HG02763 (cell line): ENCODE measurements around the gene RHOA.
"Not testable (repeated sequence)": the region's sequence is repeated elsewhere in the genome, so short reads cannot be mapped to it uniquely, and the experiment has no call there.

Source experiments
- ATAC-seq: cut with Tn5 transposase; IDR thresholded peaks from one replicate; pipeline ENCODE4 v1.9.1; 2021; ENCODE audit warnings: mild to moderate bottlenecking, moderate library complexity; ENCODE audit not compliant: unreplicated experiment

RHOA gene

DNA sequence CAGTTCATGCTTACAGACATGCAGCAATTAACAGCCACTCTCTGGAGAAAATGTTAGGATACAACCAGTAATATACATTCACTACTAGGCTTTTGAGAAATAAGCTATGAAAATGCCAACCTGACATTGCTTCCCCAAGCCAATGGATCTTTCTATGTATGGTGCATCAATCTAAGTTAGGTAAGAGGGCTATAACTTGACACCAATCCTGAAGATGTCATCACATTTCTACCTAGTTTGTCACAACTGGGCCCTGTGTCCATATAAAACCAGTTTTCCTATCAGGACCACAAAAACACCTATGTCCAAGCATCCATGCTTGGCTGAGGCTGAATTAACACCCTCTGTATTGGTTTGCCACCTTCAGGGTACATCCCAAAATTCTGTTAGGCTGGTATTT, 39.8 kb downstream of the RHOA start:
- no peak for ATAC-seq

DNA sequence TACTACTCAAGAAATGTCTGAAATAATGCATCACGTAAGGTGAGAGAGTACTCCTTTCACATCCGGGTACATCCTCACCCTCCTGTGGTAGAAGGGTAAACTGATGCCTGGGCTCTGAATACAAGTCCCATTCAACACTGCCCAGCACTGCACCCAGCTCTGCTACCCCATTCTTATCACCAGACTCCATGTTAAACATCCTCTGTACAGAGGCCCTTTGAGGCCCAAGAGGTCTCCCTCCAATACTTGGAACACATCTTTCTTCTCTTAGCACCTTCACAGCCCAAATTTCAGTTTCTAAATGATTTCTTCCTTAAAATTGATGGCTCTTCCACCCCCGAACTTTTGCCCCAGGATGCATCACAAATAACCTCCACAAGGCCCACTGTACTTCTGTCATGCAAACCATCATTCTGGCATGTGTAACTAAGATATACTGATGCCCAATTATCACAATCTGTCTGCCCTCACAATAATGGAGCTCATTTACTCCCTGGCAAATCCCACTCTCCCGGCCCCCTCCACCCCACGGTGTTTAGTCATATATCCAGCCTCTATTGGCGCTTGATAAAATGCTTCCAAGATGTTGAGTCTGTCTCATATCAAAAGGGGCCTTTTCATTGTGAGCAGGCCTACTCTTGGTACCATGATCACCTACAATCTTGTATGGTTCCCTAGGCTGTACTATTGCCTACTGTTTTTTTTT, 41.0 kb downstream of the RHOA start:
- no peak for ATAC-seq

DNA sequence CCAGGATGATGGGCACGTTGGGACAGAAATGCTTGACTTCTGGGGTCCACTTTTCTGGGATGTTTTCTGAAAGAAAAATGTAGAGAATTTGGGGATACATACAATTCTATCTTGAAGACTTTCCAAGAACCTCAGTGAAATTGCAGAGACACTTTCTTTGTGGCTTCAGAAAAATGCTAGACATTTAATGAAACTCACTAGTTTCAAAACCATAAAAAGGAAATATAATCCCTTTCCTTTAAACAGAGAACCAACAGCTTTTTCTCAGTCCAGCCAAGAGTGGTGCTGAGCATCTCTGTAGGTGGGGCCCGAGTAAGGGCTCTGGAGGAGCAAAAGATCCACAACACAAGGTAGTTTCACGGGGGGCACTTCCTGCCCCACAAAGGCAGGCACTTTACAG, 49.2 kb downstream of the RHOA start:
- ATAC-seq, result no peak

DNA sequence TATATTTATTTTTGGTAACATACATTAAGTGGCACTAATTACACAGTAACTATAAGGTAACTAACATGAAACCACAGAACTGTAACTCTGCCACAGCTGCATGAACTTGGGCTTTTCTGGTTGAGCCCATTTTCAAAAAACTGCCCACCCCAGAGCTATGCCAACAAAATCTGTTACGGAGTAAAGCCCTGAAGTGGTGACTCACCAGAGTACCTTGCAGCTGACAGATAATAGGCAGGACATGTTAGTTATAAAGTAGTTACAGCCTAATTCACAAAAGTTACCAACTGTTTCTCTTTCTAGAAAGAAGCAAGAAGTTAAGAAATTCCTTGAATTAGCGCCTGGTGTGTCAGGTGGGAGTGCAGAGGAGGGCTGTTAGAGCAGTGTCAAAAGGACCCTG, 52.2 kb downstream of the RHOA start:
- ATAC-seq, result no peak

DNA sequence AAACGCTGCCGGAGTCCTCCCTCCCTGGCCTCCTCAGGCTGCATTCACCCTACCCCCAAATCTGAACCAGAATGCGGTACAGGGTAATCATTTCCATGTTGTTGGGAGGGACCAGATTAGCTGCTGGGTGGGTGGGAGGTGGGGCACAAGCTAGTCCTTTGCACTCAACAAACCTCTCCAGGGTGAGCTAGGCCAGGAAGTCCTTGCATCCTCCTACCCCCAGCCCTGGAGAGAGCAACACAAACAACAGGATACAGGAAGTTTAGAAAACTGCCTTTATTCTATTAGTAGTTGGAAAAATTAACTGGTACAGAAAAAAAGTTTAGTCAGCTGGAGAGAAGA, 52.9 kb downstream of the RHOA start:
- no peak for ATAC-seq

DNA sequence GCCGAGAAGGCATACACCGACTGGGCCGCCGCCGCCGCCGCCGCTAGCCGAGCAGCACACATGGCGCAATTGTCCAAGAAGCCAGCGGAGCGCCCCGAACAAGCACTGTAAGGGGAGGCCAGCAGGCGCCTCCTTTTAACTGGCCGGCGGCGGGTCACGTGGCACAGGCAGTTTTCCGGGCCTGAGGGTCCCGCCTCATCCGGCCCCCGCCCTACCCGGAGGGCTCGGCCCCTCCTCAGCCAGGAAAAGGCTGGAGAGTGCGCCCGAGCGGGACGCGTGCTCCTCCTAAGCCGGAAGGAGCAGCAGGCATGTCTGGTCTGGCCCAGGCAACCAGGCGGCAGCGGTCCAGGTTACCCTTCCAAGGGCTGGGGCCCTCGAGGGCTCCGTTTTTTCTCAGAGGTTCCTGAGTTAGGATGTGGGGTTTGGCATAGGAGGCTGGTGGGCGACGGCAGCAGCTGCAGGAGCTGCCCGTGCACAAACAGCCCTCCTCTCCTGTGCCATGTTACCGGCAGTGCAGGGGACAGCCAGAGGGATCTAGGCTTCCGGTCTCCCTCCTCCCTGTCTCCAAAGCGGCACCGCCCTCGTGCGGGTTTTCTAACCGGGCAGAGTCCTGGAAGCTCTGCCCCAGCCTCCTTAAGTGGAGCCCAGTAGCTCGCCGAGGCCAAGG, 53.4 kb downstream of the RHOA start, which contains the start of gene GPX1:
Gene GPX1, minus strand, starts transcription at position 137 of the 667 bp plus-strand sequence. Its CDS starts 75 bp downstream, at position 62.
- peak; percentile 86 for ATAC-seq

DNA sequence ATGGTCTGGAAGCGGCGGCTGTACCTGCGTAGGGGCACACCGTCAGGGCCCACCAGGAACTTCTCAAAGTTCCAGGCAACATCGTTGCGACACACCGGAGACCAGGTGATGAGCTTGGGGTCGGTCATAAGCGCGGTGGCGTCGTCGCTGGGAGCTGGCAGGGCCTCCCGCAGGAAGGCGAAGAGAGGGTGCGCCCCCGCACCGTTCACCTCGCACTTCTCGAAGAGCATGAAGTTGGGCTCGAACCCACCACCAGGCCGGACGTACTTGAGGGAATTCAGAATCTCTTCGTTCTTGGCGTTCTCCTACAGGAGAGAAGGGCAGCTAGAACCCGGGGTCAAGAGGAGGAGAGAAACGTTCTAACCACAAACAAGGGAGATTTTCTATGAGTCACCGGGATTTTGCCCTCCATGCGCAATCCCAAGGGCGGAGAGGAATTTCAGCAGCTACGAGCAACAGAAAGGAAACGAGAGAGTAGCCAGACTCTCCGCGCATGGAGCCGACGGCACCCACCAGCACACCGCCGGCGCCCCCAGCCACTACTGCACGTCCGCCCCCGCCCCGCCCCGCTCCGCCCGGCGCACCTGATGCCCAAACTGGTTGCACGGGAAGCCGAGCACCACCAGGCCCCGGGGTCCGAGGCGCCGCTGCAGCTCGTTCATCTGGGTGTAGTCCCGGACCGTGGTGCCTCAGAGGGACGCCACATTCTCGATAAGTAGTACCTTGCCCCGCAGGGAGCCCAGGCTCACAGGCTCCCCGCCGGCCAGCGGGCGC, 54.1 kb downstream of the RHOA start:
- peak; percentile 22 for ATAC-seq

DNA sequence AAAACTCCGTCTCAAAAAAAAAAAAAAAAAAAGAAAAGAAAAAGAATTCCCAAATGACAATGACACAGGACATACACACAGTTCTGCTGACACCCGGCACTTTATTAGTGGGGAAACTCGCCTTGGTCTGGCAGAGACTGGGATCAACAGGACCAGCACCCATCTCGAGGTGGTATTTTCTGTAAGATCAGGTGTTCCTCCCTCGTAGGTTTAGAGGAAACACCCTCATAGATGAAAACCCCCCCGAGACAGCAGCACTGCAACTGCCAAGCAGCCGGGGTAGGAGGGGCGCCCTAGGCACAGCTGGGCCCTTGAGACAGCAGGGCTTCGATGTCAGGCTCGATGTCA, 54.7 kb downstream of the RHOA start:
- not testable (repeated sequence) for ATAC-seq

DNA sequence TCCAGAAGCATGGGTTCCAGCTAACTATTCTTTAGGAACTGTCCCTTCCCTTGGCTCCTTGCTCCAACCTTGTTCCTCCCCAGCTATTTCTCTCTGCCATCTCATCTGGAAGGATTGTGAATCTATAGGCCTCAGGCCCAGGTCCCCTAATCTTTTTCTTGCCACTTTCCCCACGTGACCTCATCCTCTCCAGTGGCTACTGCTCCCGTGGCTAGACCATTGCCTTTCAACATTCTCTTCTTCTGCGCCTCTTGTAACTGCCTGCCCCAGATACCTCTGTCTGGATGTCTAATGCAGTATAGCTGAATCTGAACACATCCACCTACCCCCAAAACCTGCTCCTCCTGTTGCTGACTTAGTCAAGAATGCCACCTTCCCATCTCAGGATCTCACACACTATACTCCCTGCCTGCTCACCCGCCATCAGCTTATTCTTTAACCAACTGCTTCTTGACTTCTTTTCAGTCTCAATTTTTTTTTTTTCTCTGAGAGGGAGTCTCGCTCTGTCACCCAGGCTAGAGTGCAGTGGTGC, 58.8 kb downstream of the RHOA start:
- ATAC-seq, result no peak

DNA sequence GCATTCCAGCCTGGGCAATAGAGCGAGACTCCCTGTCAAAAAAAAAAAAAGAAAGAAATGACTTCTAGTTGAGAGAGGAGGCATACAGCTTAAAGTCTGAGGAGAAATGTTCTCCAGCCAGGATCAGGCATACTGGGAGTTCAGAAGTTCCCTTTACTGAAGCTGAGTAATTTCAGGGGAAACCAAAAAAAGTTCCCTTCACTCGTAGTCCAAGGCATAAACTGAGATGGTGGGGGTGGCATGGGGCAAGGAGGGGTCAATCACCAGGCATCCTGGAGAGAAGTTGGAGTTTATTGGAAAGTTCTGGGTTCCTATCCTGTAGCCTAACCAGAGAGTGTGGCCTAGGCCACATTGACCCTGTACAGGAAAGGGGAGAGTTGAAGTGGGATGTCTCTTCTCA, 59.5 kb downstream of the RHOA start:
- ATAC-seq, result no peak

DNA sequence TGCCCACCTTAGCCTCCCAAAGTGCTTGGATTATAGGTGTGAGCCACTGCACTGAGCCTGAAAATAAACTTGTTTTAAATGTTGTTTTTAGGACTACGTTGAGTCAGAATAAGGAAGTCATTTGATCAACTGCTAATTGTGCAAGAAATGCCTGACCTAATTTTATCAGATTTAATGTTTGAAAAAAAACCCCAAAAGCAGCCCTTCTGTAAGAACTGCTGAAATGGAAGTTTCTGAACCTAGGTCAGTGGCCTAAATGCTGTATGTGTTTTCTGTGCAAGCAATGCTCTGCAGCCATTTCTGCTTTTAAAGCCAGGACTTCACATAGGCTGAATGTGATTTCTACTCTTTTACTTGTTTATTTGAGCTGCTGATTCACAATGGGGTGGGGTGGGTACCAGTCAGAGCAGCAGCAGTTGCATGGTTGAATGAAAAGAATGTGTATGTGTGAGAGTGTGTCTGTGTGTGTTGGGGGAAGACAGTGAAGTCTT, 60.2 kb downstream of the RHOA start:
- ATAC-seq, result no peak

DNA sequence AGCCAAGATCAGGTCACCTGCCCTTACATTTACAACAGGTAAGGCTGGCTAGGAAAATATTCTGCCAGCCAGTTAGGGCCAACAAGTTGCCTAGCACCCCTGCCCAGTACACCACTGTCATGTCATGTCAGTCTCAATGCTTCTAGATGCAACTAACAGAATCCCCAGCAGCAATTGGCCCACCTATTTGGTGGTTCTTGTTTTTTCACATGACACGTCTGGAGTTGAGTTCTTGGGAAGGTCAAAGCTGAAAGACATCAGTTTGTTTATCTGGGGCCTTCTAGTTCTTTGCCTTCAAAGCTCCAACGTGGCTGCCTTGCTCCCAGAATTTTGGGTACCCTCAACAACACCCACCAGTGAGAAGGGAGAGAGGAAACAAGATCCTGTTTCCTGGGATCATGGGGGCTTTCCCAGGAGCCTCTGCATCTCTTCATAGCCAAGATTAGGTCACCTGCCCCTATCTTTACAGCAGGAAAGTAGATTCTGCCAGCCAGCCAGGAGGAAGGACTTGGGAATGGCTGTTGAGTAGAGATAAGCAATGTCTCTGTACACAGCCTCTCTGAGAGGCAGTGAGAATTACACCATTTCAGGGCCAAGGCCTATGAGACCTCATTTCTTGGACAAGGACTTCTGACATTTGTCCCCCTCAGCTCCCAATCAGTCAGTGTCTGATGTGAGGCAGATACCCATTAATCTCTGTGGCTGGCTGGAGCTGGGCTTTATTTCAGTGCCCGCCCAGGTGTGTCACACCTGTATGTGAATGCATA, 62.2 kb downstream of the RHOA start:
- no peak for ATAC-seq

DNA sequence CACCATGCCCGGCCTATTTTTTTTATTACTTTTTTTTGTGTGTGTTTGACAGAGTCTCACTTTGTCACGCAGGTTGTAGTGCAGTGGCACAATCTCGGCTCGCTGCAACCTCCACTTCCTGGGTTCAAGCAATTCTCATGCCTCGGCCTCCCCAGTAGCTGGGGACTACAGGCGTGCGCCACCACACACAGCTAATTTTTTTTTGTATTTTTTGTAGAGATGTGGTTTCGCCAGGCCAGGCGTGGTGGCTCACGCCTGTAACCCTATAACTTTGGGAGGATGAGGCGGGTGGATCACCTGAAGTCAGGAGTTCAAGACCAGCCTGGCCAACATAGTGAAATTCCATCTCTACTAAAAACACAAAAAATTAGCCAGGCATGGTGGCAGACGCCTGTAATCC, 63.4 kb downstream of the RHOA start:
- ATAC-seq, result not testable (repeated sequence)

DNA sequence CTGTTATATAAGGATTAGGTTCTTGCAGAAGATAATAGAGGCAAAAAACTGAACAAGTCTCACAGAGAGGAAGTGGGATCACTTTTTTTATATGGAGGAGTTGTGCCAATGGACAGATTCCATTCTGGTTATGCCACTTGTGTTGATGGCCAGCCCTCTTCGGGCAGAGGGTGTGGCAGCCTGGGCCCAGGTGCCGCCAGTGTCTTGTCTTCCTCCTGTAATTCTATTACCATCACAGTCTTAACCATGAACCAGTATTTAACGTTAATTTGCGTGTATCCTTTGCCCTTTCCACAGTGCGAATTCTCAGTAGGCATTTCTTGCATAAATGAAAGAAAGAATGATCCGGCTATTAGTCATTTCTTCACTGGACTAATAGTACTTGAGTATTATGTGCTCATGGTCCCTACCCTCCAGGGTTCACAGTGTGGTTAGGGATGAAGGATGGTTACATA, 65.0 kb downstream of the RHOA start:
- no peak for ATAC-seq

DNA sequence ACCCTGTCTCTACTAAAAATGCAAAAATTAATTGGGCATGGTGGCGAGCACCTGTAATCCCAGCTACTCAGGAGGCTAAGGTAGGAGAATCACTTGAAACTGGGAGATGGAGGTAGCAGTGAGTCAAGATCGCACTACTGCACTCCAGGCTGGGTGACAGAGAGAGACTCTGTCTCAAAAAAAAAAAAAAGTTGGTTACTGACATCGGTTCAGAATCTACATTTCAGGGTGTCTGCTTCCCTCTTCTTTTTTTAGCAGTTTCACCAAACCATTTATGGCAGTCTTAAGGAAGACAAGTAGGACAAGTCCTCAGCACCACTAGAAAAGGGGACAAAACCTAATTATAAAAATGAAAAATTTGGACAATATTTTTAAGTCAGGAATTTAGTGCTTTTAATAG, 68.6 kb downstream of the RHOA start:
- no peak for ATAC-seq

DNA sequence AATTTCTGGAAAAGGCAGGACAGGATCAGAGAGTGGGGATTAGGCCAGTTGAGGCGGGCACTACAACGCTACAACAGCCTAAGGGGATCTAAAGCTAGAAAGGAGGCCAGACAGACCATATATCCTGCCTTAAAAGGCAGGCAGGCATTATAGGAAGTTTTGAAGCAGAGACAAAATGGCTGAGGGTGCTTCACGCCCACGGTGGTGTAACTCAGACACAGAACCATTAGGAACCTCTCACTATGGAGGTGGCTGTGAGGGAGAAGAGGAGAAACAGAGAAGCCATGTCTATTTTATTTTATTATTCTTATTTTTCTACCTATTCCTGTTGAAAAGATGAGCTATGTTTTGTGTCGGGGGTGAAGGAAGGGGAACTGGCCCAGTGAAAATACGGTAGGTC, 69.8 kb downstream of the RHOA start:
- ATAC-seq, result no peak

DNA sequence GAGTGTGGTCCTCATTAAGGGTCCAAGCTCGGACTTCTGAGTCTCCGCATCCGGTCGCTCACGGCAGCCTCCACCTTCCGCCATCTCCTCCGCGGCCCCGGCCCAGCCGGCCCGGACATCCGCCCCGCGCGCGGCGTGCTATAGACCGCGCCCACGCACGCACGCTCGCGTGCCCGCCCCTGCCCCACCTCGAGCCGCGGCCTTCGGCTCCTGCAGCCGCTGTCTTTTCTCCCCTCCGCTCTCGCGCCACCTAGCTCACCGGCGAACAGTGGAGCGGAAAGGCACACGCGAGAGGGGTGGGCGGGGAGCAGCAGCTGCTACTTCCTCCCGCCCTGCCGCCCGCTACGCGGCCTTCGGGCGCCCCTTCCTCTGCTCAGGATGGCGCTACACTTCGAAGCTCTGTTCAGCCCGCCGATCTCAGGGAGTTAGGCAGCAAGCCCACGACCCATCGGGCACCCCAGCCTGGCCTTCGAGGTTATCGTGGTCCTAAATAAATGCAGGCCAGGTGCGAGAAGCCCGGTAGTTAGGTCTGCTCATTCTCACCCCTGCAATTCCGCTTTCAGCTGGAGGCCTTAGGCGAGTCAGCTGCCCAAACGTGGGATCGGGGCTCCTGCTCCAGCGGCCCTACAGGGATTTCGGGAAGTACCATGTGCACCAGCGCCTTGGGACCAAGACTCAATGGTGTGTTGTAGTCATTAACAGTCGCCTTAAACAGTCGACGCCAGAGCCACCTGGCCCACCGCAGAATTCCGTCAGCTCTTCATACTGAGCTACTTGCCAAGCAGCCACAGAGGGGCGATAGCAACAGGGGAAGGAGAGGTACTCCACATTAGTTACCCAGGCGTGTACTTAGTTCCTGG, 71.6 kb downstream of the RHOA start, which contains the start of gene USP4:
Gene USP4, minus strand, starts transcription at position 113 of the 860 bp plus-strand sequence. Its CDS starts 29 bp downstream, at position 84.
- ATAC-seq, result peak; percentile 88

DNA sequence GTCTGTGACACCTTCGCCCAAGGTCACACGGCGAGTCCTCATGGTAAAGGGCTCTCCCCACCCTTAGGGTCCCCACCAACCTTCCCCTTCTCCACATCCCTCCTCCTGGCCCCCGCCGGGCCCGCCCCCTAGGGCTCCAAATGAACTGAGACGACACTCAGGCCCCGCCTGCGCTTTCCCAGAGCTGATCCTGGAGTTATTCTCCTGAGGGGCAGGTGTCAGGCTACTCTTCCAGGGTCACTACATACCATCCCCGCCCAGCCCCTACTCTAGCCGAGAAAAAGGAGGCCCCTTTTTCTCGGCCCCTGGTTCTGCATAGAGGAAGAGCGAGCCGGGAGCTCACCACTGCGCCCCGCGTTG, 72.2 kb downstream of the RHOA start:
- ATAC-seq, result no peak

DNA sequence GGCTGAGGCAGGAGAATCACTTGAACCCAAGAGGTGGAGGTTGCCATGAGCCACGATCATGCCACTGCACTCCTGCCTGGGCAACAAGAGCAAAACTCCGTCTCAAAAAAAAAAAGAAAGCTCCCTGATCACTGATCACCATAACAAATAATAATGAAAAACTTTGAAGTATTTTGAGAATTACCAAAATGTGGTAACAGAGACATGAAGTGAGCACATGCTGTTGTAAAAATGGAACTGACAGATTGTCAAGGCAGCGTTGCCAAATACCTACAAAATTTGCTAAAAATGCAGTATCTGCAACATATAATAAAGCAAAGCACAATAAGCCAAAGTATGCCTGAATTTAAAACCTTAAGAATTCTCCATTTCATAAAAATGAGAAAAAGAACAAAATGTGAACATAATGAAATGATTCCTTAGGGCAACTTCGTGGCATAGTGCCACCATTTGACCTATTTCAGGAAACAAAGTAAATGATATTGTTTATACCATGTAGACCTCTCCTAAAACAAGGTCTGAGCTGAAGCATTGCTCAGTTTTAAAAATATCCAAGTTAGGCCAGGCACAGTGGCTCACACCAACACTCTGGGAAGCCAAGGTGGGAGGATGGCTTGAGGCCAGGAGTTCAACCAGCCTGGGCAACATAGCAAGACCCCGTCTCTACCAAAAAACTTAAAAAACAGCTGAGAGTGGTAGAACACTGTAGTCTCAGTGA, 77.7 kb downstream of the RHOA start:
- ATAC-seq, result no peak
